C4-2B (cell line): ENCODE results near the gene EEF2K.
"Not testable (repeated sequence)": the region's sequence is repeated elsewhere in the genome, so short reads cannot be mapped to it uniquely, and the experiment has no call there.

Source experiments
- H3K27ac ChIP-seq: fragments of 450-650 bp; 2 replicates; pipeline ENCODE4 v1.5.1; 2017
- ZFX ChIP-seq: fragments of 450-650 bp; IDR thresholded peaks from 2 replicates; pipeline ENCODE4 v1.6.1; 2017
- TF ChIP-seq, protein P1 (sequence below): fragments of 450-650 bp; conservative IDR thresholded peaks from 2 replicates; pipeline ENCODE4 v1.5.1; 2017; ENCODE audit warnings: mild to moderate bottlenecking

Gene EEF2K

DNA sequence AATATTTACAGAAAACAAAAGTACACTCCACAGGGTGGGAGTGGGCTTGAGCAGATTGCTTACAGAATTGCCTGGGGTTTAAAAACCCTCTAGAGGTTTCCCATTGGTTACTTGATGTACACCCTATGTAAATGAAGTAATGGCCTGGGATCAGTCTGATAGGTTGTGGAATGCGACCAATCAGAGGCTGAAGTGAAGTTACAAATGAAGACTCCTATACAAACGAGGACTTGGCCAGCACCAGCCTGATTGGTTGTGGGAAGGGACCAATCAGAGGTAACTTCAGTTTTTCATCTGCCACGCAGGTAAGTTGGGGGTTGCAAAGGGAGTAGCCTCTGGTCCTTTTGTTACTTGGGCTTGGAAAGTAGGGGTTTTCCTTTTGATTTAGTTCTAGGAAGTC lies 8.8 kb downstream of the EEF2K start:
- TF ChIP-seq, protein P1, sequence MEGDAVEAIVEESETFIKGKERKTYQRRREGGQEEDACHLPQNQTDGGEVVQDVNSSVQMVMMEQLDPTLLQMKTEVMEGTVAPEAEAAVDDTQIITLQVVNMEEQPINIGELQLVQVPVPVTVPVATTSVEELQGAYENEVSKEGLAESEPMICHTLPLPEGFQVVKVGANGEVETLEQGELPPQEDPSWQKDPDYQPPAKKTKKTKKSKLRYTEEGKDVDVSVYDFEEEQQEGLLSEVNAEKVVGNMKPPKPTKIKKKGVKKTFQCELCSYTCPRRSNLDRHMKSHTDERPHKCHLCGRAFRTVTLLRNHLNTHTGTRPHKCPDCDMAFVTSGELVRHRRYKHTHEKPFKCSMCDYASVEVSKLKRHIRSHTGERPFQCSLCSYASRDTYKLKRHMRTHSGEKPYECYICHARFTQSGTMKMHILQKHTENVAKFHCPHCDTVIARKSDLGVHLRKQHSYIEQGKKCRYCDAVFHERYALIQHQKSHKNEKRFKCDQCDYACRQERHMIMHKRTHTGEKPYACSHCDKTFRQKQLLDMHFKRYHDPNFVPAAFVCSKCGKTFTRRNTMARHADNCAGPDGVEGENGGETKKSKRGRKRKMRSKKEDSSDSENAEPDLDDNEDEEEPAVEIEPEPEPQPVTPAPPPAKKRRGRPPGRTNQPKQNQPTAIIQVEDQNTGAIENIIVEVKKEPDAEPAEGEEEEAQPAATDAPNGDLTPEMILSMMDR = no peak
- TF ChIP-seq ZFX = no peak
- H3K27ac ChIP-seq = no peak overlapping the region

GRCh38 chr16:22216191-22216831 lies 10.2 kb downstream of the EEF2K start:
- no peak overlapping the region for H3K27ac ChIP-seq

GRCh38 chr16:22216832-22217225 lies 10.8 kb downstream of the EEF2K start:
- H3K27ac ChIP-seq = not testable (repeated sequence)

More at GRCh38 chr16:22216191-22216831, 10.2 kb downstream of the EEF2K start:
- TF ChIP-seq, protein P1 = no peak
- no peak for TF ChIP-seq ZFX

DNA sequence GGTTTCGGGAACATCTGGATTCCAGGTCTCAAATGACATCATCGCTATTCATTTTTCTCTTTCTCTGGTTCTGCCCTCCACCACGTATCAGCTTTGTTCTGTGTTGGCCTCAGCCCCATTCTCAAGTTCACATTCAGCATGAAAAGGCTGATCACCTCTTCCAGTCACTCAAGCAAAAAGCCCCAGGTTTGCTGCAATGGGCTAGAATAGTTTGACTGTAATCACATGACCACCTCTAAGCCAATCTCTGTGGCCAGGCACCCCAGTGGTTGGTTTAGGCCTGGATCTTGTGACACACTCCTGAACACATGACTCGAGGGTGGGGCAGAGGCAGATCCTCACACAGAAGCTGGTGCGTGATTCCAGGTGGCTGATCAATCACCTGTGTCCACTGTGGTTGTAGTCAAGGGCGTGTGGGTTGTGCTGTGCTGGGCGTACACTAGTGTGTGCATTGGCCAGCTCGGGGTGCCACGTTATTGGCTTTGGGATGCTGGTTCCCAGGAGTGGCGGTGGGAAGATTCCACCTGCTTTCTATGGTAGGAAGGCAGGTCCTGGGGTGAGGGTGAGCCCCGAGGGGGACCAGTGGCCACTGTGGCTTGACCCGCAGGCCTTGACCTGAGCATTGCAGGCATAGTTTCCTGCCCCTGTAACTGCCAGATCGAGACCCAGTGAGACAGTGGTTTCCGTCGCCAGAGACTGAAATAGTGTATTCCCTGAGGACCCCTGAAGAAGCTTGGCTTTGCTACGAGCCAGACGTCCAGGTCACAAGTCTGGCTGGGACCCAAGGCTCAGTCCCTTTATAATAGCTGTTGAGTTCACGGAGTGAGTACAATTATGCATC lies 12.0 kb downstream of the EEF2K start:
- H3K27ac ChIP-seq = no peak overlapping the region
- TF ChIP-seq, protein P1 = no peak
- TF ChIP-seq ZFX = no peak

GRCh38 chr16:22219389-22220068 lies 13.5 kb downstream of the EEF2K start:
- TF ChIP-seq, protein P1 = no peak
- no peak for TF ChIP-seq ZFX
- H3K27ac ChIP-seq = no peak overlapping the region

- H3K27ac ChIP-seq = no peak overlapping the region
- TF ChIP-seq, protein P1 = no peak
- no peak for TF ChIP-seq ZFX
Measured at GRCh38 chr16:22220069-22220440, 14.0 kb downstream of the EEF2K start.

DNA sequence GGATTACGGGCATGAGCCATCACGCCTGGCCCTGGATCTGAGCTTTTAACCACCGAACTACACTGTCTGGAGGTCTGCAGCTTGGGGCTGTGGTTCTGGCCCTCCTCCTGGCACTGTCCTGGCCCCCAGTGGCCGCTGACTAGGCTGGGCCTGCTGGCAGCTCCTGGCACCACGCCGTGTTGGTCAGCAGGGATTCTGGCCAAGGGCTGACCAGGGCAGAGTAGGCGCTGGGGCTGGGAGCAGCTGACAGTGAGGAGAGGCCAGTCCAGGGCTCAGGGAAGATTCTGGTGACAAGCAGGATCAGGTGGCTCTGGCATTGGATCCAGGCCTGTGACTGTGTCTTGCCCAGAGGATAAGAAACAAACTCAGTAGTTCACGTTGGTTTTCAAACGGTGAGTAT lies 14.6 kb downstream of the EEF2K start:
- no peak overlapping the region for H3K27ac ChIP-seq
- TF ChIP-seq, protein P1 = no peak
- TF ChIP-seq ZFX = no peak
